Sigmoid colon (tissue), 4 donors: ENCODE results near the gene TARP.

ENCODE experiments used
- EP300 ChIP-seq, 4 donors: sonication (generic); formaldehyde crosslinking; IDR thresholded peaks; one replicate each; pipeline ENCODE4 v1.6.1; 2017; ENCODE audit warnings: antibody characterized with exemption in 4 of 4
- POLR2AphosphoS5 ChIP-seq, 4 donors: sonication (generic); formaldehyde crosslinking; IDR thresholded peaks; one replicate each; pipeline ENCODE4 v1.6.1; 2017; ENCODE audit warnings: antibody characterized with exemption in 4 of 4
- TF ChIP-seq, protein P1 (sequence below), 4 experiments: fragments of 450-650 bp in 3 of 4; fragments of 200-600 bp in 1 of 4; IDR thresholded peaks; one replicate each; pipeline ENCODE4 v1.5.1; 2016 to 2019; ENCODE audit warnings: antibody characterized with exemption in 4 of 4, mild to moderate bottlenecking in 3 of 4, moderate library complexity in 2 of 4

DNA sequence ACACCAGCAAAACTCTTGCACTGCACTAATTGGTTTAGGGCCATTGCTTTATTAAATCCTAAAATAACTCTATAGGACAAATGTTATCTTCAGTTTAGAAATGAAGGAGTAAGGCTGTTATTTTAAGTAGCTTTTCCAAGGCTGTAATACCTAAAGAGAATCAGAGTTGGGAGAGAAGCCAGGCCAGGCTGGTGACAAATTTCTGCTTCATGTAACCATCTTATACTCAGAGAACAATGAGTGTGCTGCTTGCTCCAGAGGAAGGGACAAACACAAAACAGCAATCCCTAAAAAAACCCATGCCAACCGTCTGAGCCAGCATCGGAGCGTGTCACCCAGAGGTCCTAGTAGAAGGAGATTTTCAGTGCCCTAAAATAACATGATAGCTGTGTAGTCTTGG lies 49.7 kb upstream of the TARP start:
- TF ChIP-seq, protein P1, sequence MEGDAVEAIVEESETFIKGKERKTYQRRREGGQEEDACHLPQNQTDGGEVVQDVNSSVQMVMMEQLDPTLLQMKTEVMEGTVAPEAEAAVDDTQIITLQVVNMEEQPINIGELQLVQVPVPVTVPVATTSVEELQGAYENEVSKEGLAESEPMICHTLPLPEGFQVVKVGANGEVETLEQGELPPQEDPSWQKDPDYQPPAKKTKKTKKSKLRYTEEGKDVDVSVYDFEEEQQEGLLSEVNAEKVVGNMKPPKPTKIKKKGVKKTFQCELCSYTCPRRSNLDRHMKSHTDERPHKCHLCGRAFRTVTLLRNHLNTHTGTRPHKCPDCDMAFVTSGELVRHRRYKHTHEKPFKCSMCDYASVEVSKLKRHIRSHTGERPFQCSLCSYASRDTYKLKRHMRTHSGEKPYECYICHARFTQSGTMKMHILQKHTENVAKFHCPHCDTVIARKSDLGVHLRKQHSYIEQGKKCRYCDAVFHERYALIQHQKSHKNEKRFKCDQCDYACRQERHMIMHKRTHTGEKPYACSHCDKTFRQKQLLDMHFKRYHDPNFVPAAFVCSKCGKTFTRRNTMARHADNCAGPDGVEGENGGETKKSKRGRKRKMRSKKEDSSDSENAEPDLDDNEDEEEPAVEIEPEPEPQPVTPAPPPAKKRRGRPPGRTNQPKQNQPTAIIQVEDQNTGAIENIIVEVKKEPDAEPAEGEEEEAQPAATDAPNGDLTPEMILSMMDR (IDR thresholded peaks at IDR 0.05), result no peak
- TF ChIP-seq POLR2AphosphoS5 (IDR thresholded peaks at IDR 0.05), result no peak
- TF ChIP-seq EP300 (IDR thresholded peaks at IDR 0.05), result no peak
